ENCODE data around the gene EFHC1.

The EFHC1 gene

GRCh38 chr6:52403627-52404026 lies 16.5 kb upstream of the EFHC1 start:
- Histone ChIP-seq H3K27ac (ENCODE audit: low read depth, low read length) (no peak overlapping the region), H3K4me1 (ENCODE audit: control insufficient read depth, low read length) (no peaks in the 10 kb centered on the region), H3K27me3 (ENCODE audit: control insufficient read depth, low read length) (no peaks in the 10 kb centered on the region), H3F3A (ENCODE audit: control insufficient read depth, insufficient read depth) (no peaks in the 10 kb centered on the region), H3K9me3 (ENCODE audit: control insufficient read depth, insufficient read depth, low read length) (no peaks in the 10 kb centered on the region), H3K9me2 (replicated peaks; ENCODE audit: control insufficient read depth, low read length) (no peaks in the 10 kb centered on the region), H4K20me1 (ENCODE audit: control insufficient read depth, insufficient read depth, low read depth, low read length) (no peaks in the 10 kb centered on the region), H3K79me2 (ENCODE audit: control insufficient read depth, low read length) (no peaks in the 10 kb centered on the region), H3K4me3 (ENCODE audit: low read length) (no peak overlapping the region), H3K36me3 (ENCODE audit: control insufficient read depth, low read length) (no peaks in the 10 kb centered on the region), H3K4me2 (ENCODE audit: low read length) (no peak overlapping the region)
- TF ChIP-seq, protein P1, sequence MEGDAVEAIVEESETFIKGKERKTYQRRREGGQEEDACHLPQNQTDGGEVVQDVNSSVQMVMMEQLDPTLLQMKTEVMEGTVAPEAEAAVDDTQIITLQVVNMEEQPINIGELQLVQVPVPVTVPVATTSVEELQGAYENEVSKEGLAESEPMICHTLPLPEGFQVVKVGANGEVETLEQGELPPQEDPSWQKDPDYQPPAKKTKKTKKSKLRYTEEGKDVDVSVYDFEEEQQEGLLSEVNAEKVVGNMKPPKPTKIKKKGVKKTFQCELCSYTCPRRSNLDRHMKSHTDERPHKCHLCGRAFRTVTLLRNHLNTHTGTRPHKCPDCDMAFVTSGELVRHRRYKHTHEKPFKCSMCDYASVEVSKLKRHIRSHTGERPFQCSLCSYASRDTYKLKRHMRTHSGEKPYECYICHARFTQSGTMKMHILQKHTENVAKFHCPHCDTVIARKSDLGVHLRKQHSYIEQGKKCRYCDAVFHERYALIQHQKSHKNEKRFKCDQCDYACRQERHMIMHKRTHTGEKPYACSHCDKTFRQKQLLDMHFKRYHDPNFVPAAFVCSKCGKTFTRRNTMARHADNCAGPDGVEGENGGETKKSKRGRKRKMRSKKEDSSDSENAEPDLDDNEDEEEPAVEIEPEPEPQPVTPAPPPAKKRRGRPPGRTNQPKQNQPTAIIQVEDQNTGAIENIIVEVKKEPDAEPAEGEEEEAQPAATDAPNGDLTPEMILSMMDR (IDR thresholded peaks at IDR 0.05; ENCODE audit: low read depth, low read length, poor library complexity, severe bottlenecking), result no peak
- no peak for TF ChIP-seq EZH2phosphoT487 (IDR thresholded peaks at IDR 0.05; ENCODE audit: borderline replicate concordance, low read length)

- Histone ChIP-seq H3K79me2 (ENCODE audit: control insufficient read depth, low read length) (no peaks in the 10 kb centered on the region), H3K9me2 (replicated peaks; ENCODE audit: control insufficient read depth, low read length) (no peaks in the 10 kb centered on the region), H4K20me1 (ENCODE audit: control insufficient read depth, insufficient read depth, low read depth, low read length) (no peaks in the 10 kb centered on the region)
Measured at GRCh38 chr6:52405243-52405642, 14.9 kb upstream of the EFHC1 start.

DNA sequence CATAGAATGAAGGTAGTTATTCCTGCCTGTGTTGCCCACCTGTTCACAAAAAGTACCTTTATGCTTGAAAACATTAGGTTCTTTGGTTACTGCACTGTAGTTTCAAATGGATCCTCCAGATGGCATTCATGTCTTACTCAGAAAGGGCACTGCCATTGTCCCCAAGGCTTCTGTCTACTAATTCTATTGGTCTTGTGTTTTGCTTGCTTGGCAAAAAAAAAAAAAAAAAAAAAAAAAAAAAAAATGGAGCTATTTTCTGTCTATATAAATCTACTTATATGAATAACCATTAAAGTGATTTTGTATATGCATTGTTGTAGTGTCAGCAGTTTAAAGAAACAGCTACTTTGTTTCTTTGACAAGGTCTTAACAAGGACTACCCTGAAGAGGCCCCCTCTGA lies 12.7 kb upstream of the EFHC1 start:
- H3K9me3 ChIP-seq (ENCODE audit: control insufficient read depth, insufficient read depth, low read length), result no peaks in the 10 kb centered on the region
- TF ChIP-seq EZH2phosphoT487 (IDR thresholded peaks at IDR 0.05; ENCODE audit: borderline replicate concordance, low read length), result no peak
- TF ChIP-seq, protein P1 (IDR thresholded peaks at IDR 0.05; ENCODE audit: low read depth, low read length, poor library complexity, severe bottlenecking), result peak; percentile 45

More at GRCh38 chr6:52405243-52405642, 14.9 kb upstream of the EFHC1 start:
- Histone ChIP-seq H3K9me3 (ENCODE audit: control insufficient read depth, insufficient read depth, low read length) (no peaks in the 10 kb centered on the region), H3K4me3 (ENCODE audit: low read length) (no peak overlapping the region), H3K36me3 (ENCODE audit: control insufficient read depth, low read length) (no peaks in the 10 kb centered on the region), H3K4me2 (ENCODE audit: low read length) (no peak overlapping the region), H3K4me1 (ENCODE audit: control insufficient read depth, low read length) (no peaks in the 10 kb centered on the region), H3F3A (ENCODE audit: control insufficient read depth, insufficient read depth) (no peaks in the 10 kb centered on the region), H3K27ac (ENCODE audit: low read depth, low read length) (no peak overlapping the region), H3K27me3 (ENCODE audit: control insufficient read depth, low read length) (no peaks in the 10 kb centered on the region)
- no peak for TF ChIP-seq EZH2phosphoT487 (IDR thresholded peaks at IDR 0.05; ENCODE audit: borderline replicate concordance, low read length)
- TF ChIP-seq, protein P1 (IDR thresholded peaks at IDR 0.05; ENCODE audit: low read depth, low read length, poor library complexity, severe bottlenecking), result no peak

More for the DNA sequence above, 12.7 kb upstream of the EFHC1 start:
- Histone ChIP-seq H3K9me2 (replicated peaks; ENCODE audit: control insufficient read depth, low read length) (no peaks in the 10 kb centered on the region), H3K79me2 (ENCODE audit: control insufficient read depth, low read length) (no peaks in the 10 kb centered on the region), H3K36me3 (ENCODE audit: control insufficient read depth, low read length) (no peaks in the 10 kb centered on the region), H3K4me2 (ENCODE audit: low read length) (no peak overlapping the region), H3K27me3 (ENCODE audit: control insufficient read depth, low read length) (peaks cover under 1% of the 10 kb centered on the region; the same call in 1 of the 2 replicates), H3K27ac (ENCODE audit: low read depth, low read length) (no peak overlapping the region), H3F3A (ENCODE audit: control insufficient read depth, insufficient read depth) (no peaks in the 10 kb centered on the region), H3K4me1 (ENCODE audit: control insufficient read depth, low read length) (no peaks in the 10 kb centered on the region), H3K4me3 (ENCODE audit: low read length) (no peak overlapping the region), H4K20me1 (ENCODE audit: control insufficient read depth, insufficient read depth, low read depth, low read length) (no peaks in the 10 kb centered on the region)

Data from DOHH2 (cell line).